ENCODE results near the gene PINK1.

GRCh38 chr1:20689645-20690056, 56.4 kb downstream of the PINK1 start:
- TF ChIP-seq GATA2 (IDR thresholded peaks at IDR 0.05; ENCODE audit: low read depth, low read length), result no peak
- no peak for TF ChIP-seq GATA3 (IDR thresholded peaks at IDR 0.05; ENCODE audit: low read depth, low read length)

All from SH-SY5Y (cell line).